Muscle layer of duodenum (tissue), 2 donors: Measurements from ENCODE around the gene IL25.
"Not testable (repeated sequence)": the region's sequence is repeated elsewhere in the genome, so short reads cannot be mapped to it uniquely, and the experiment has no call there.

Experiments used
- H3K27ac ChIP-seq: one replicate; pipeline ENCODE4 v1.7.0; 2013; ENCODE audit warnings: mild to moderate bottlenecking, low read length
- H3K27me3 ChIP-seq: one replicate; pipeline ENCODE4 v1.7.0; 2013; ENCODE audit warnings: low read depth, mild to moderate bottlenecking, control low read depth, low read length
- H3K36me3 ChIP-seq, 2 donors: one replicate each; pipeline ENCODE4 v1.7.0; 2013; ENCODE audit warnings: low read length in 2 of 2, control low read depth in 1 of 2, mild to moderate bottlenecking in 1 of 2; ENCODE audit not compliant: insufficient read depth in 2 of 2, control insufficient read depth in 1 of 2
- H3K4me1 ChIP-seq, 2 donors: one replicate each; pipeline ENCODE4 v1.7.0; 2013; ENCODE audit warnings: low read length in 2 of 2, mild to moderate bottlenecking in 2 of 2, control low read depth in 1 of 2, moderate library complexity in 1 of 2; ENCODE audit not compliant: insufficient read depth in 2 of 2, control insufficient read depth in 1 of 2
- H3K4me3 ChIP-seq, 2 donors: one replicate each; pipeline ENCODE4 v1.7.0; 2013; ENCODE audit warnings: low read length in 2 of 2, low read depth in 1 of 2, mild to moderate bottlenecking in 1 of 2
- H3K9me3 ChIP-seq, 2 donors: one replicate each; pipeline ENCODE4 v1.7.0; 2013; ENCODE audit warnings: low read length in 2 of 2, control low read depth in 1 of 2, mild to moderate bottlenecking in 1 of 2; ENCODE audit not compliant: control insufficient read depth in 1 of 2
- donor health status: healthy.

IL25 gene

GRCh38 chr14:23372509-23372908, at the start of gene IL25:
Gene IL25, plus strand, starts transcription at chr14:23372809.
- Histone ChIP-seq H3K36me3 (no peaks in the 10 kb centered on the region), H3K4me3 (no peak within 1 kb of the TSS), H3K4me1 (peaks cover 0 to 6% of the 10 kb centered on the region in 2 donors), H3K9me3 (no peaks in the 10 kb centered on the region), H3K27ac (no peak within 1 kb of the TSS), H3K27me3 (no peaks in the 10 kb centered on the region)

GRCh38 chr14:23323838-23324454, 48.7 kb upstream of the IL25 start:
- Histone ChIP-seq H3K4me3 (no peak overlapping the region), H3K4me1 (peaks cover 11 to 19% of the 10 kb centered on the region in 2 donors), H3K9me3 (no peaks in the 10 kb centered on the region), H3K27me3 (no peaks in the 10 kb centered on the region), H3K27ac (no peak overlapping the region), H3K36me3 (peaks cover 23 to 31% of the 10 kb centered on the region in 2 donors)

GRCh38 chr14:23324455-23324846, 48.2 kb upstream of the IL25 start:
- no peaks in the 10 kb centered on the region for H3K9me3 ChIP-seq
- H3K27ac ChIP-seq, result no peak overlapping the region
- no peaks in the 10 kb centered on the region for H3K27me3 ChIP-seq
- peaks cover 11 to 19% of the 10 kb centered on the region in 2 donors for H3K4me1 ChIP-seq
- peaks cover 23 to 31% of the 10 kb centered on the region in 2 donors for H3K36me3 ChIP-seq
- H3K4me3 ChIP-seq, result no peak overlapping the region

GRCh38 chr14:23324993-23325392, 47.6 kb upstream of the IL25 start:
- no peak overlapping the region for H3K4me3 ChIP-seq
- no peaks in the 10 kb centered on the region for H3K27me3 ChIP-seq
- no peak overlapping the region for H3K27ac ChIP-seq
- H3K4me1 ChIP-seq, result peaks cover 11 to 19% of the 10 kb centered on the region in 2 donors
- H3K9me3 ChIP-seq, result no peaks in the 10 kb centered on the region
- peaks cover 23 to 31% of the 10 kb centered on the region in 2 donors for H3K36me3 ChIP-seq

- not testable (repeated sequence) for H3K9me3 ChIP-seq, H3K27me3 ChIP-seq, H3K4me3 ChIP-seq, H3K27ac ChIP-seq
- Histone ChIP-seq H3K36me3 (peaks cover 23 to 26% of the 10 kb centered on the region in 2 donors), H3K4me1 (peaks cover 11 to 15% of the 10 kb centered on the region in 2 donors)
Measured at GRCh38 chr14:23325746-23326145, 46.9 kb upstream of the IL25 start.

GRCh38 chr14:23326491-23327332, 45.9 kb upstream of the IL25 start:
- H3K36me3 ChIP-seq, result peaks cover 23 to 26% of the 10 kb centered on the region in 2 donors
- peaks cover 11 to 15% of the 10 kb centered on the region in 2 donors for H3K4me1 ChIP-seq
- no peaks in the 10 kb centered on the region for H3K9me3 ChIP-seq
- H3K27me3 ChIP-seq, result no peaks in the 10 kb centered on the region
- H3K4me3 ChIP-seq, result no peak overlapping the region
- H3K27ac ChIP-seq, result no peak overlapping the region

GRCh38 chr14:23327947-23328744, 44.5 kb upstream of the IL25 start:
- Histone ChIP-seq H3K9me3 (no peaks in the 10 kb centered on the region), H3K27ac (no peak overlapping the region), H3K4me1 (peaks cover 3 to 4% of the 10 kb centered on the region in 2 donors), H3K27me3 (no peaks in the 10 kb centered on the region), H3K4me3 (no peak overlapping the region), H3K36me3 (peaks cover 19 to 26% of the 10 kb centered on the region in 2 donors)

- H3K27ac ChIP-seq, result no peak overlapping the region
- no peaks in the 10 kb centered on the region for H3K4me1 ChIP-seq
- no peaks in the 10 kb centered on the region for H3K36me3 ChIP-seq
- no peaks in the 10 kb centered on the region for H3K9me3 ChIP-seq
- no peaks in the 10 kb centered on the region for H3K27me3 ChIP-seq
- H3K4me3 ChIP-seq, result no peak overlapping the region
Measured at GRCh38 chr14:23335623-23336022, 37.0 kb upstream of the IL25 start.

GRCh38 chr14:23339506-23340268, 32.9 kb upstream of the IL25 start:
- Histone ChIP-seq H3K4me1 (no peaks in the 10 kb centered on the region), H3K4me3 (no peak overlapping the region), H3K36me3 (no peaks in the 10 kb centered on the region), H3K27me3 (no peaks in the 10 kb centered on the region), H3K27ac (no peak overlapping the region), H3K9me3 (no peaks in the 10 kb centered on the region)

- Histone ChIP-seq H3K27me3 (no peaks in the 10 kb centered on the region), H3K36me3 (peaks cover 0 to 6% of the 10 kb centered on the region in 2 donors), H3K9me3 (no peaks in the 10 kb centered on the region), H3K4me3 (no peak overlapping the region), H3K27ac (no peak overlapping the region), H3K4me1 (no peaks in the 10 kb centered on the region)
Measured at GRCh38 chr14:23344481-23344880, 28.1 kb upstream of the IL25 start.
